NCI-H146 (cell line): Measurements from ENCODE around the gene PLCB1.

Source experiments
- DNase-seq: peaks from one replicate; lab custom pipeline; 2025; lab: John Stamatoyannopoulos, UW

The PLCB1 gene

DNA sequence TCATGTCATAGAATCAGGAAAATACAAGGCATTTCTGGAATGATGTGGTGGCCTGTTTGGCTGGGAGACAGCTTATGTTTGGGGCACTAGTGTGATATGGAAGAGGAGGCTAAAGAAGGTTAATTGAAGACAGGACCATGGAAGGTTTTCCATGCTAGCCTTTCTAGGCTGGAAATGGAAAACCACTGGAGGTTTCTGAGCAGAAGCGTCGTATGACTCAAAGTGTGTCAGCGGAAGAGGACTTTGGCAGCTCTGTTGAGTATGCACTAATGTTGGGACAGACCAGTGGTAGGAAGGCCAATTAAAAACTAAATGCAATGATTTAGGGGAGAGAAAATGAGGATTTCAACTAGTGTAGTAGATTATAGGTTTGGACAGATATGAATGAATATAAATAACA is 413.1 kb downstream of the PLCB1 start:
- DNase-seq: no peak

DNA sequence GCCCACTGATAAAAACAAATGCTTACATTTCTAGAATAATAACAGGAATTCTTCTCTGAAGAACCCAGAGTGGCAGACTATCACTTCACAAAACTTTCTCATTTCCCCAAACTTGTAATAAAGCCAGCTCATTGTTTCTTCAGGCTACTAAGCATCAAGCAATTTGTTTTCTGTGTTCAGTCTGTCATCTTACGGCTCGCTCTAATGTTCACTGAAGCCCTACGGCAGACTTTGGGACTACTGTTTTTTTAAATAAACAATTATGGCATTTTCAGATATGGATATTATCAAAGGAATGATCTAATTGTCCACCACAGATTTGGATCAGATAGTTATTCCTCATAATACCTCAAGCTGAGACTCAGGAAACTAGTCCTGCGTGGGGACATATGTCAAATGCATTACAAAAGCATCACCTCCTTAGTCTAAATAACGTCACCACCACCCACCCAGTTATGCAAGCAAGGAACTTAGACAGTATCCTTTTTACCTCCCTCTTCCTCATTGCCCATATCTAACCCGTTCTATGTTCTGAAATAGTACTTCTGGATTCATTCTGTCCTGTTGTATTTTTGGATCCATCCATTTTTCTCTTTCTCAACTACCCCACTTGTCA is 415.1 kb downstream of the PLCB1 start:
- DNase-seq: no peak

DNA sequence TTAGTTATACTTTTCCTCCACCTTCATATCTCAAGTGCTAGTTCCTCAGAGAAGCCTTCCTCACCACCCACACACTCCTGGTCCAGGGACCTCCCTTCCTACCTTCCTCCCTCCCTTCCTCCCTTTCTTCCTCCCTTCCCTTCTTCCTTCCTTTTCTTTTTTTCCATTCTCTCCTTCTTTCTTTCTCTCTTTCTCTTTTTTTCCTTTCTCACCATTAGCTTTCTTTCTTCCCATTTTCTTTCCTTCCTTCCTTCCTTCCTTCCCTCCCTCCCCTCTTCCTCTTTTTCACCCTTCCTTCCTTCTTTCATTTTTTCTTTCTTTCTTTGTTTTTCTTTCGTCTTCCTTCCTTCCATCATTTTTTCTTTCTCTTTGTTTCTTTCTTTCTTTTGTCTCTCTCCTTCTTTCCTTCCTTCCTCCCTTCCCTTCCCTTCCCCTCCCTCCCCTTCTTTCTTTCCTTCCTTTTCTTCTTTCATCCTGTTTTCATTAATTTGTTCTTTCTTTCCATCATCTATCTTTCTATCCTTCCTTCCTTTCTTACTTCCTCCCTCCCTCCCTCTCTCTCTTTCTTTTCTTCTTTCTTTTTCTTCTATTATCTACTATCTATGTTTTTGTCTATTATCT is 416.0 kb downstream of the PLCB1 start:
- DNase-seq: no peak

- DNase-seq: no peak
Observed at GRCh38 chr20:8549192-8549591, 417.1 kb downstream of the PLCB1 start.

- DNase-seq: no peak
Observed at GRCh38 chr20:8557711-8558110, 425.6 kb downstream of the PLCB1 start.

DNA sequence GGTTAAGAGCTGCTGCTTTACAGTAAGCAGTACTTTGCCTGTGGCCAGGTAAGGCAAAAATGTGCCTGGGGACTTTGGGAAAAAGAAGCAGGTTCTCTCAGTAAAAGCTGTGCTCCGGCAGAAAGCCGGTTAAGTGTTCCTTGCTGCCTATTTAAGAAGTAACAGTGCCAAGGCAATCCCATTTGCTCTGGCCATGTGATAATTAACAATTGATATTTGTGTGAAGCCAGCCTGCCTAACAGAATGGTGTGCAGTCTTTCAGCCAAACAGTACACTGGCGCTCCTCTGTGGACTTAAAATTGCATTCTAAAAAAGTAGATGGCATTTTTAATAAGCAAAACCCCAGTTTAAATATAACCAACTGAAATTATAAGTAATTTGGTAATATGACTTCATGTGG is 430.3 kb downstream of the PLCB1 start:
- DNase-seq: no peak

DNA sequence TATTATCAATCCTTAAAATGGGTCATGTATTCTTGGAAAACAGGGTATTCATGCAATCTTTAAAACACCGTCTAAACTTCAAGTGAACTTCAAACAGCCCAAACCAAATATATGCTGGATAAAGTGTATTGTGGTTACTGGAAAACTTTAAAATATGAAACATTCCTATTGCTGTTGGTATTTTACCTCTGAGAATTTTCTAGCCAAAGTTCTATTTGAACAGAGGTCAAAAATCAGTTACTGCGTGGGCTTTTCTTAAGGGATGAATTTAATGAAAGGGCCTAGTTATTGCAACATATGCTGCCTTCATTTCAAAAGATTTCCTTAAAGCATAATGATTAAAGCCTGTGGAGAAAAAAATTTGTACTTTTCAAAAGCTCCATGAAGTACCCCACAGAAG is 436.0 kb downstream of the PLCB1 start:
- DNase-seq: no peak

GRCh38 chr20:8569766-8570165 is 437.7 kb downstream of the PLCB1 start:
- DNase-seq: no peak

- DNase-seq: no peak
Observed at GRCh38 chr20:8571611-8572010, 439.5 kb downstream of the PLCB1 start.

DNA sequence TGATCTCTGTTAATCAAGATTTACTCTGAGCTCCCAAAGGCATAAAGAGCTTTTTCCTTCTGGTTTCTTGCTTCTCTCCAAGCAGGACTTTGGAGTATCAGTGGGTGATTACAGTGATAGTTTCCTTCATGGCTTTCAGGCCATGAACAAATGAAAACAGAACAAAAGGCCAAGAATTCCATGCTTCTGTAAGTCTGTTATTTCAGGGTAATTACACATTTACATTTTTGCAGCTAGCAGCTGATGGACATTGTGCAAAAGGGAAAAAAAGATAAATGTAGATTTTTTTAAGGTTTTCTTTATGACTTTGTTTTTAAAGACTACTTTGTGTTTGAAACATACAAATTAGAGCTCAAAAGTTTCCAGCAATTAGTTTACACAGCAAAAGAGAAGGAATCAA is 441.6 kb downstream of the PLCB1 start:
- no peak for DNase-seq

- DNase-seq: no peak
Observed at GRCh38 chr20:8575114-8575513, 443.0 kb downstream of the PLCB1 start.

DNA sequence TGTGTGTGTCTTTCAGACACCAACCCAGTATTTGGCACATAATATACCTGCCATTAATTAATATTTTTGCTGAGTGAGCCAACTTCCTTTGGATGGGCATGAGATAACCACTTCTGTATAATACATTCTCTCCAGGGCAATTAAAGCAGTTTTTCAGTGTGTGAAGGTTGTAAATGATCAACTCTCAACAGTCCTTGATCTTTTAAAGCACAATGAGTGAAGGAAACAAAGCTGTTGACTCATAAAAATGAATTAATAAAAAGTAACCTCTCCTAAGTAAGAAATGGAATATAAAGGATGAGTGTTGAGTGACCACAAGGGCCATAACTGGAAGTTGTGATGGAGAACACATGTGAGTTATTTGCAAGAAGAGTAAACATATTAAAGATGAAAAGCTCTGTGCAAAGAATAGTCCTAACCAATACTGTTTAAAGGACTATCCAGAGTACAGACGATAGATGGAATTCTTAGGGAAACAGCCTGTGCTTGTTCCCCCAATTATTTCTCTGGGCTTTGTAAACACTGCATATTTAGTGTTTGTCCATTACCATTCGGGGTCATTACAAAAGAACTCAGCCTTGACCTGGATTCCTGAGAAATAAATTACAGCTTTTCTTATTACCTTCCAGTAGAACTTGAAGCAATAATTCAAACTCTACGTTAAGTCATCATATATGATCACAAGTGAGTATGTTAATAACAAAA is 446.2 kb downstream of the PLCB1 start:
- no peak for DNase-seq

- DNase-seq: no peak
Observed at GRCh38 chr20:8579035-8579434, 447.0 kb downstream of the PLCB1 start.

DNA sequence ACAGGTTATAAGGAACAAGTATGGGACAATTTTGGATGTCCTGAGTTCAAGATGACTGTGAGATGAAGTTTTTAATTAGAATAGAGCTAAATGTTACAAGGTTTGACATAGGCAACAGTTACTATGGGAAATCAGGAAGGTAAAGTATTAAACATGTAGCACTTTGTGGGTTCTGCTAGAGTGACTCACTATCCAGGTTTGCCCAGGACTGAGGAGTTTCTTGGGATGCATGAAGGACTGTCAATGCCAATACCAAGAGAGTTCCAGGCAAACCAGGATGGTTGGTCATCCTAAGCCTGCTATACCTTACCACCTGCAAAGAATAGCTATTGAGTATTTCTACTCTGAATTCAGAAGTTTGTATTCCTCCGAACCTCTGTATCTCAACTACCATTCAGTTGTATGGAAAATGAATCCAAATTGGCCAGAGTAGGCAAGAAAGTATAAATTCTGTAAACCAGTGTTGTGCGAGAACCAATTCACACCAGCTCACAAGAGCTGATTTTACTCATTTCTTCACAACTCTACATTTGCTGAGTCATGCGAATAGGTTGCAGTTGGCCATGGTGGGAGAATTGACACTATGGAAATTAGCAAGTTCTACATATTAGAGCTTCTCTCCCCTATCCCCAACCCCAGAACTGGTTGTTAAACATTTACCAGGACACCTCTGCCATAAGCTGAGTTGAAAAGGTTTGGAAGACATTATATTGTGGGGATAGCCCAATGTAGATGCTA is 449.5 kb downstream of the PLCB1 start:
- no peak for DNase-seq

DNA sequence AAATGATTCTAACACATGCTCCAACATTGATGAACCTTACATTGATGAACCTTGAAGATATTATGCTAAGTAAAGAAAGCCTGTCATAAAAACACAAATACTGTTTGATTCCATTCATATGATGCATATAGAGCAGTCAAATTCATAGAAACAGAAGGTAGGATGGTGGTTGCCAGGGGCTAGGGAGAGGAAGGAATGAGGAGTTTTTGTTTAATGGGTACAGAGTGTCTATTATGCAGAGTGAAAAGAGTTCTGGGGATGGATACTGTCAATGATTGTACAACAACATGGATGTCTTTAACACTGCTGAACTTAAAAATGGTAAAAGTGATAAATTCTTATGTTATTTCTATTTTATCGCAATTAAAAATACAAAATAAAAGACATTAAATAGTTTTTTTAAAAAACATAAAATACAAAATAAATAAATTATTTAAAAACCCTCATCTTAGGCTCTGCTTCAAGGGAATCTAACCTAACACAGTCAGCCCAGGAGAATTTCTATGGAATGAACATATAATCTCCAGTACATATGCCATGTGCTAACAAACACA is 451.0 kb downstream of the PLCB1 start:
- DNase-seq: no peak

GRCh38 chr20:8583566-8584043 is 451.5 kb downstream of the PLCB1 start:
- no peak for DNase-seq

- DNase-seq: no peak
Observed at GRCh38 chr20:8587251-8587650, 455.2 kb downstream of the PLCB1 start.

DNA sequence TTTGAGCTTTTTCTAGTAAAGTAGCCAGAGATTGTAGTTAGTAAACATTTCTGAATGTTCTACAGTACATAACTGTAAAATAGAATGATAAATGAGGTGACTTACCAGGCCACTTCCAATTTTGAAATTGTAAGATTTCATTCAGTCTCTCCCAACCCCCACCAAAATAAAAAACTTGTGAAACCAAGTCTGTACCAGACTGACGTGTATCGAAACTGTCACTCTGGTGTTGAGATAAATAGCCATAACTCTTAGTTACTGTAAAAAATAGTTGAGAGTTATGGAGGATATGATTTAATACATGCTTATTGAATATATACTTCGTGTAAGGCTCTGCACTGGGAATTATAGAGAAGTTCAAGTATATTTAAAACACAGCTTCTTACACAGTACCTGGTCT is 455.7 kb downstream of the PLCB1 start:
- no peak for DNase-seq

DNA sequence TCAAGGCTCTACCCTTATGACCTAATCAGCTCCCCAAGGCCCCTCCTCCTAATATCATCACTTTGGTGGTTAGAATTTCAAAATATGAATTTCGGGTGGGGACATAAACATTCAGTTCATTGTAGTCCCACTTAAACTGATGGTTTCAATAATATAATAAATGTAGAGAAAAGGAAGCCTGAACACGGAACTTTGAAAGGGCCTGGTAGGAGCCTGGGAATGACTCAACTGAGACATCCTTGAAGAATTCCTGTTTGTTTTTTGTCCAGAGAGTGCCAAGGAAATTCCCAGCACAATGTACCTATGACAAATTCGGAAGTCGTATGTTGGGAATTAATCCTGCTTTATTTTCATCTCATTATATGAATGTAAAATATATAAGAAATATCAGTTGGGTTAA is 457.9 kb downstream of the PLCB1 start:
- no peak for DNase-seq

DNA sequence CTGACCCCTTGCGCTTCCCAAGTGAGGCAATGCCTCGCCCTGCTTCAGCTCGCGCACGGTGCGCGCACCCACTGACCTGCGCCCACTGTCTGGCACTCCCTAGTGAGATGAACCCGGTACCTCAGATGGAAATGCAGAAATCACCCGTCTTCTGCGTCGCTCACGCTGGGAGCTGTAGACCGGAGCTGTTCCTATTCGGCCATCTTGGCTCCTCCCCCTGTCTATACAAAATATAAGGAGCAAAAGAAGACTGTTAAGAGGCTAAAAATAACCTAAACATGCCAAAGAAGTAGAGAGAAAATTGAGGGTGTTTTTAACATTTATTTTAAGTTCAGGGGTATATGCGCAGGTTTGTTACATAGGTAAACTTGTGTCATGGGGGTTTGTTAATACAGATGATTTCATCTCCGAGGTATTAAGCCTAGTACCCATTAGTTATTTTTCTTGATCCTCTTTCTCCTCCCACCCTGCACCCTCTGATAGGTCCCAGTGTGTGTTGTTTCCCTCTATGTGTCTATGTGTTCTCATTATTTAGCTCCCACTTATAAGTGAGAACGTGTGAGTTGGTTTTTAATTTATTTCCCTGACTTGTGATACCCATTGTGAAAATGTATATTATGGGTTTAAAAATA is 469.0 kb downstream of the PLCB1 start:
- DNase-seq: peak; percentile 42

GRCh38 chr20:8601542-8601912 is 469.5 kb downstream of the PLCB1 start:
- DNase-seq: peak; percentile 15
